ENCODE results near the gene ZBTB40. TPM values are rescaled to one million over a fixed set of nuclear protein-coding genes. Genes with fewer than 3 reads are reported as not detected.
A peak's percentile ranks its signal among the peaks of the same experiment; 100 is the strongest.

Gene ZBTB40
- total and polyA plus RNA-seq, 9 donors = 8.3 to 26.0 (median 19.1) TPM

GRCh38 chr1:22420455-22421053, 31.1 kb upstream of the ZBTB40 start:
- no peak overlapping the region for H3K4me3 ChIP-seq
- no peak overlapping the region for H3K27ac ChIP-seq
- no peaks in the 10 kb centered on the region for H3K9me3 ChIP-seq
- intact Hi-C loops (cut with DNase I) = loop anchor here in 3 of 4 donors (2.0 to 10.0 kb wide), 3 partner anchors 134 to 222 kb away; partner anchors contain the start of gene C1QC (in 2 of the 3)
- H3K36me3 ChIP-seq = no peaks in the 10 kb centered on the region
- H3K27me3 ChIP-seq = no peaks in the 10 kb centered on the region
- 53 to 60% (median 55%) methylated on average over 15 of the region's 15 CpGs for WGBS, 3 donors
- TF ChIP-seq POLR2A (IDR thresholded peaks at IDR 0.05) (no peak), EP300 (IDR thresholded peaks at IDR 0.05) (no peak), CTCF (IDR thresholded peaks at IDR 0.05) (peak; percentile 50 to 66 (median 52))
- H3K4me1 ChIP-seq (ENCODE audit: insufficient read depth) = no peaks in the 10 kb centered on the region
- peak; percentile 71 to 87 (median 81) for DNase-seq

GRCh38 chr1:22426781-22427180, 24.9 kb upstream of the ZBTB40 start:
- no peaks in the 10 kb centered on the region for H3K9me3 ChIP-seq
- H3K27me3 ChIP-seq = no peaks in the 10 kb centered on the region
- no peaks in the 10 kb centered on the region for H3K36me3 ChIP-seq
- no peak for DNase-seq
- intact Hi-C loops (cut with DNase I) = loop anchor here in 1 of 4 donors (10.0 kb wide), 1 partner anchor 128 kb away; no protein-coding TSS in a partner anchor
- TF ChIP-seq EP300 (IDR thresholded peaks at IDR 0.05) (no peak), POLR2A (IDR thresholded peaks at IDR 0.05) (no peak), CTCF (IDR thresholded peaks at IDR 0.05) (no peak)
- 78 to 83% (median 80%) methylated on average over 4 of the region's 4 CpGs for WGBS, 3 donors
- H3K4me3 ChIP-seq = no peak overlapping the region
- H3K4me1 ChIP-seq (ENCODE audit: insufficient read depth) = no peaks in the 10 kb centered on the region
- no peak overlapping the region for H3K27ac ChIP-seq

- no peak overlapping the region for H3K4me3 ChIP-seq
- no peak for DNase-seq
Observed at GRCh38 chr1:22428672-22429071, 23.0 kb upstream of the ZBTB40 start.

GRCh38 chr1:22431965-22432364, 19.7 kb upstream of the ZBTB40 start:
- TF ChIP-seq EP300 (IDR thresholded peaks at IDR 0.05) (no peak), CTCF (IDR thresholded peaks at IDR 0.05) (no peak), POLR2A (IDR thresholded peaks at IDR 0.05) (no peak)
- Histone ChIP-seq H3K4me3 (no peak overlapping the region), H3K36me3 (no peaks in the 10 kb centered on the region), H3K27ac (no peak overlapping the region), H3K27me3 (no peaks in the 10 kb centered on the region), H3K4me1 (ENCODE audit: insufficient read depth) (no peaks in the 10 kb centered on the region), H3K9me3 (no peaks in the 10 kb centered on the region)
- intact Hi-C loops (cut with DNase I) = no loop called here
- no peak for DNase-seq

More at GRCh38 chr1:22428672-22429071, 23.0 kb upstream of the ZBTB40 start:
- 43 to 61% (median 44%) methylated on average over 5 of the region's 5 CpGs for WGBS, 3 donors
- H3K9me3 ChIP-seq = no peaks in the 10 kb centered on the region
- no peaks in the 10 kb centered on the region for H3K4me1 ChIP-seq (ENCODE audit: insufficient read depth)
- intact Hi-C loops (cut with DNase I) = loop anchor here in 1 of 4 donors (10.0 kb wide), 1 partner anchor 126 kb away; no protein-coding TSS in a partner anchor
- no peaks in the 10 kb centered on the region for H3K36me3 ChIP-seq
- H3K27ac ChIP-seq = no peak overlapping the region
- no peaks in the 10 kb centered on the region for H3K27me3 ChIP-seq
- TF ChIP-seq CTCF (IDR thresholded peaks at IDR 0.05) = no peak
- no peak for TF ChIP-seq POLR2A (IDR thresholded peaks at IDR 0.05)
- TF ChIP-seq EP300 (IDR thresholded peaks at IDR 0.05) = no peak

All from ovary (tissue), 9 donors.